HCT116 (cell line): ENCODE results near the gene PLCB1.

ENCODE experiments used
- JUND ChIP-seq: IDR thresholded peaks from 2 replicates; pipeline ENCODE4 v1.6.1; 2012
- ZNF274 ChIP-seq: fragments of 200-500 bp; sonication (Bioruptor generic); IDR thresholded peaks from 2 replicates; pipeline ENCODE4 v1.6.1; 2014; ENCODE audit warnings: mild to moderate bottlenecking, low read depth, low read length, inconsistent platforms

DNA sequence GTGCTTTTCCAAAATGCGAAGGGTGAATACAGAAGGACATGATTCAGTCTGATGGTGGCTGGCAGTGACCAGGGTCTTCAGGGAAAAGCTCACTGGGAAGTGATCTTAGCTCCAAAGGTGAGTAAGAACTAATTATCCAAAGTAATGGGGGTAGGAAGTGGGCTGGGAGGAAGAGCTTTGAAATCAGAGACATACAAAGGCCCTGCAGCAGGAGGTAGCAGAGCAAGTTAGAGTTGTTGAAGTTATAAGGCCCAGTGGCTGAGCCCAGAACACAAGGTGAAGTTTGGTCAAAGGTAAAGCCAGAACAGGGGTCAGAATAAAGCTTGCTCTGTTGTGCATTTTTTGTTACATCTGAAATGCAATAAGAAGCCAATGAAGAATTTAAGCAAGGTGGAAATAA is 81.2 kb downstream of the PLCB1 start:
- TF ChIP-seq JUND (no peak), ZNF274 (no peak)
